ENCODE results near the gene ADH1B.

DNA sequence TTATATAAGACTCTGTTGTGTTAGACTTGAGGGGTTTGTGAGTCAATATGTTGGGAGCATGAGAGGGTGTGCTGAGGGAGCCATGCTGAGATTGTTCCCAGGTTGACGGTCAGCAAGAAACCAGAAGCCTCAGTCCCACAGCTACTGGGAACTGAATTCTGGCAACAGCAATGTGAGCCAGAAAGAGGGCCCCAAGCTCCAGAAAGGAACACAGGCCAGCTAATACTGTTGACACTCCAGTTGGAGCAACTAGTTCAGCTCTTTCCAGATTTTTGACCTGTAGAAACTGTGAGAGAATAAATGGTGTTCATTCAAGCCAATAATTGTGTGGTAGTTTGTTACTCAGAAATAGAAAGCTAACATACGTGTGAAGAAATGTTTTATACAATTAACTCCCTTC, 47.5 kb downstream of the ADH1B start:
- TF ChIP-seq SP1 (IDR thresholded peaks at IDR 0.05; ENCODE audit: low read depth) (no peak), EZH2phosphoT487 (IDR thresholded peaks at IDR 0.05; ENCODE audit: borderline replicate concordance) (no peak), POLR2A (IDR thresholded peaks at IDR 0.05; ENCODE audit: borderline replicate concordance, extremely low read depth, insufficient read depth, insufficient read length) (no peak), EZH2 (IDR thresholded peaks at IDR 0.05) (no peak), RAD21 (IDR thresholded peaks at IDR 0.05; ENCODE audit: low read depth) (no peak), POLR2AphosphoS5 (IDR thresholded peaks at IDR 0.05; ENCODE audit: low read depth, low read length) (no peak)
- TF ChIP-seq, protein P1, sequence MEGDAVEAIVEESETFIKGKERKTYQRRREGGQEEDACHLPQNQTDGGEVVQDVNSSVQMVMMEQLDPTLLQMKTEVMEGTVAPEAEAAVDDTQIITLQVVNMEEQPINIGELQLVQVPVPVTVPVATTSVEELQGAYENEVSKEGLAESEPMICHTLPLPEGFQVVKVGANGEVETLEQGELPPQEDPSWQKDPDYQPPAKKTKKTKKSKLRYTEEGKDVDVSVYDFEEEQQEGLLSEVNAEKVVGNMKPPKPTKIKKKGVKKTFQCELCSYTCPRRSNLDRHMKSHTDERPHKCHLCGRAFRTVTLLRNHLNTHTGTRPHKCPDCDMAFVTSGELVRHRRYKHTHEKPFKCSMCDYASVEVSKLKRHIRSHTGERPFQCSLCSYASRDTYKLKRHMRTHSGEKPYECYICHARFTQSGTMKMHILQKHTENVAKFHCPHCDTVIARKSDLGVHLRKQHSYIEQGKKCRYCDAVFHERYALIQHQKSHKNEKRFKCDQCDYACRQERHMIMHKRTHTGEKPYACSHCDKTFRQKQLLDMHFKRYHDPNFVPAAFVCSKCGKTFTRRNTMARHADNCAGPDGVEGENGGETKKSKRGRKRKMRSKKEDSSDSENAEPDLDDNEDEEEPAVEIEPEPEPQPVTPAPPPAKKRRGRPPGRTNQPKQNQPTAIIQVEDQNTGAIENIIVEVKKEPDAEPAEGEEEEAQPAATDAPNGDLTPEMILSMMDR (IDR thresholded peaks at IDR 0.05 in 2 of 3, conservative IDR thresholded peaks at IDR 0.05 in 1 of 3; ENCODE audit: borderline replicate concordance in 1 of 3, insufficient read depth in 1 of 3, low read depth in 2 of 3, low read length in 2 of 3): no peak
- TF ChIP-seq, protein P2, sequence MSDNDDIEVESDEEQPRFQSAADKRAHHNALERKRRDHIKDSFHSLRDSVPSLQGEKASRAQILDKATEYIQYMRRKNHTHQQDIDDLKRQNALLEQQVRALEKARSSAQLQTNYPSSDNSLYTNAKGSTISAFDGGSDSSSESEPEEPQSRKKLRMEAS (IDR thresholded peaks at IDR 0.05): no peak

Measured in HCT116 (cell line).